HG03139 (cell line): ENCODE data around the gene KLHL25.

Experiments used
- ATAC-seq: cut with Tn5 transposase; IDR thresholded peaks from one replicate; pipeline ENCODE4 v1.9.1; 2021; ENCODE audit not compliant: unreplicated experiment

Gene KLHL25

GRCh38 chr15:85749261-85750151, 45.2 kb downstream of the KLHL25 start:
- no peak for ATAC-seq

- no peak for ATAC-seq
Observed at GRCh38 chr15:85748729-85749128, 46.0 kb downstream of the KLHL25 start.

GRCh38 chr15:85748176-85748575, 46.5 kb downstream of the KLHL25 start:
- ATAC-seq, result no peak

GRCh38 chr15:85746641-85747040, 48.1 kb downstream of the KLHL25 start:
- ATAC-seq, result no peak

GRCh38 chr15:85745525-85746150, 49.1 kb downstream of the KLHL25 start:
- no peak for ATAC-seq

- no peak for ATAC-seq
Observed at GRCh38 chr15:85745023-85745422, 49.7 kb downstream of the KLHL25 start.

GRCh38 chr15:85744579-85744978, 50.1 kb downstream of the KLHL25 start:
- no peak for ATAC-seq

GRCh38 chr15:85743392-85744055, 51.2 kb downstream of the KLHL25 start:
- no peak for ATAC-seq

- ATAC-seq, result no peak
Observed at GRCh38 chr15:85742186-85742821, 52.4 kb downstream of the KLHL25 start.

GRCh38 chr15:85741662-85742061, 53.1 kb downstream of the KLHL25 start:
- ATAC-seq, result no peak

GRCh38 chr15:85741021-85741421, 53.7 kb downstream of the KLHL25 start:
- no peak for ATAC-seq

GRCh38 chr15:85737061-85737460, 57.7 kb downstream of the KLHL25 start:
- no peak for ATAC-seq

- no peak for ATAC-seq
Observed at GRCh38 chr15:85733416-85733815, 61.3 kb downstream of the KLHL25 start.

- peak; percentile 83 for ATAC-seq
Observed at GRCh38 chr15:85730001-85730820, 64.5 kb downstream of the KLHL25 start.

- ATAC-seq, result no peak
Observed at GRCh38 chr15:85727068-85727467, 67.7 kb downstream of the KLHL25 start.

GRCh38 chr15:85726454-85726853, 68.3 kb downstream of the KLHL25 start:
- no peak for ATAC-seq

GRCh38 chr15:85725564-85725963, 69.2 kb downstream of the KLHL25 start:
- no peak for ATAC-seq

GRCh38 chr15:85725019-85725418, 69.7 kb downstream of the KLHL25 start:
- no peak for ATAC-seq

GRCh38 chr15:85723960-85724945, 70.5 kb downstream of the KLHL25 start:
- ATAC-seq, result no peak
